Measurements from ENCODE around the gene MOB1A.
A peak's percentile ranks its signal among the peaks of the same experiment; 100 is the strongest.

MOB1A gene

DNA sequence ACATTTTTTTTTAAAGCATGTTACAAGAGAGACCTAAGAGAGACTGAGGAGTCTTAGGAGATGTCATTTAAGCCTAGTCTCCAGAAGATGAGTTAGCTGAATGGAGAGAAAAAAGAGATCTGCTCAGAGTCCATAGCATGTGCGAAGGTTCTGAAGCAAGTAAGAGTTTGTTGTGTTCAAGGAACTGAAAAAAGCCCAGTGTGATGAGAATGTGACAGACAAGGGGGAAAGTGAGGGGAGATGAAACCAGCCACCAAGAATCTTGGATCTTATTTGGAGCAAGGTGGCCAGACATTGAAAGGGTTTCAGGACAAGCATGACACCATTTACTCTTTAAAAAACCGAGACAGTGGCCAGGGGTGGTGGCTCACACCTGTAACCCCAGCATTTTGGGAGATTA is 5.2 kb upstream of the MOB1A start:
- Histone ChIP-seq H3K4me3 (ENCODE audit: low read depth, low read length) (no peak overlapping the region), H3K36me3 (no peaks in the 10 kb centered on the region), H3K4me1 (no peaks in the 10 kb centered on the region), H3K27me3 (no peaks in the 10 kb centered on the region), H3K9me3 (no peaks in the 10 kb centered on the region)
- DNase-seq = no peak
- TF ChIP-seq CTCF (IDR thresholded peaks at IDR 0.05; ENCODE audit: low read depth, low read length) = no peak

DNA sequence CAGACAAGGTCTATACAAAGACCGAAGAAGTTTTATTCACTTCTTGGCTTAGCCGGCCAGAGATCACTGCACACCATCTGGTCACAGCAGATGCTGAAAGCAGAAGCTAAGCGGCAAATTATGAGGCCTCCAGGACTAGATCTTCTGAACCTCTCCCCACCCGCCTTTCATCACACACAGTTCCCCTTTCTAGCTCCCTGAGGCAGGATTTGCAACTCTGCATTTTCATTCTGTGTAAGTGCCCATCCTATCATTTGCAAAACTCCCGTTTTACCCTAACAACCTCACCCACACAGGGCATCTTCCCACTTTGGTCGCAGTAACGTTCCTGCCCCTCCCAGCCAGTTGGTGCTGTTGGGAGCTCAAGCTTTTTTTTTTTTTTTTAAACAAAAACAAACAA is 3.1 kb upstream of the MOB1A start:
- Histone ChIP-seq H3K9me3 (no peaks in the 10 kb centered on the region), H3K27me3 (no peaks in the 10 kb centered on the region), H3K4me1 (no peaks in the 10 kb centered on the region), H3K4me3 (ENCODE audit: low read depth, low read length) (no peak overlapping the region), H3K36me3 (no peaks in the 10 kb centered on the region)
- no peak for TF ChIP-seq CTCF (IDR thresholded peaks at IDR 0.05; ENCODE audit: low read depth, low read length)
- DNase-seq = no peak

GRCh38 chr2:74179063-74179865 is 585 bp upstream of the MOB1A start:
- no peak for DNase-seq
- TF ChIP-seq CTCF (IDR thresholded peaks at IDR 0.05; ENCODE audit: low read depth, low read length) = 0 out of 2 replicates have a peak, but pooled peaks have one; percentile 13

GRCh38 chr2:74177696-74178095 is 983 bp downstream of the MOB1A start:
- TF ChIP-seq CTCF (IDR thresholded peaks at IDR 0.05; ENCODE audit: low read depth, low read length) = no peak
- Histone ChIP-seq H3K4me1 (no peaks in the 10 kb centered on the region), H3K27me3 (no peaks in the 10 kb centered on the region), H3K9me3 (no peaks in the 10 kb centered on the region), H3K36me3 (no peaks in the 10 kb centered on the region), H3K4me3 (ENCODE audit: low read depth, low read length) (peak overlapping the region; percentile 80)
- DNase-seq = no peak

More at GRCh38 chr2:74179063-74179865, 585 bp upstream of the MOB1A start:
- H3K9me3 ChIP-seq = no peaks in the 10 kb centered on the region
- H3K27me3 ChIP-seq = no peaks in the 10 kb centered on the region
- H3K36me3 ChIP-seq = no peaks in the 10 kb centered on the region
- no peaks in the 10 kb centered on the region for H3K4me1 ChIP-seq
- H3K4me3 ChIP-seq (ENCODE audit: low read depth, low read length) = peak overlapping the region; percentile 80

DNA sequence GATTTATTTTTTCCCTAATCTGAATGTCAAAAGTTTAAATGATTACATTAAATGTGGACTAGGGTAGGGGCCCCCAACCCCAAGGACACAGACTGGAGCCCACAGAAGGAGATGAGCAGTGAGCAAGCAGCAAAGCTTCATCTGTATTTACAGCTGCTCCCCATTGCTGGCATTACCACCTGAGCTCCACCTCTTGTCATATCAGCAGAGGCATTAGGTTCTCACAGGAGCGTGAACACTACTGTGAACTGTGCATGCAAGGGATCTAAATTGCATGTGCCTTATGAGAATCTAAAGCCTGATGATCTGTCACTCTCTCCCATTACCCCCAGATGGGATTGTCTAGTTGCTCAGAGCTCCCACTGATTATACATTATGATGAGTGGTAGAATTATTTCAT is 3.8 kb downstream of the MOB1A start:
- no peak for DNase-seq
- TF ChIP-seq CTCF (IDR thresholded peaks at IDR 0.05; ENCODE audit: low read depth, low read length) = no peak
- no peaks in the 10 kb centered on the region for H3K36me3 ChIP-seq
- no peaks in the 10 kb centered on the region for H3K4me1 ChIP-seq
- H3K27me3 ChIP-seq = no peaks in the 10 kb centered on the region
- no peaks in the 10 kb centered on the region for H3K9me3 ChIP-seq
- no peak overlapping the region for H3K4me3 ChIP-seq (ENCODE audit: low read depth, low read length)

- Histone ChIP-seq H3K4me1 (no peaks in the 10 kb centered on the region), H3K4me3 (ENCODE audit: low read depth, low read length) (no peak overlapping the region), H3K27me3 (no peaks in the 10 kb centered on the region), H3K36me3 (peaks cover 4% of the 10 kb centered on the region), H3K9me3 (no peaks in the 10 kb centered on the region)
- TF ChIP-seq CTCF (IDR thresholded peaks at IDR 0.05; ENCODE audit: low read depth, low read length) = no peak
- no peak for DNase-seq
Observed at GRCh38 chr2:74168739-74169138, 9.9 kb downstream of the MOB1A start.

Measured in BE2C (cell line).